Panc1 (cell line): Measurements from ENCODE around the gene LBH. TPM values are rescaled to one million over a fixed set of nuclear protein-coding genes. Genes with fewer than 3 reads are reported as not detected.

Source experiments
- ATAC-seq: fragments of 200-7000 bp; cut with Tn5 transposase; 2 replicates; pipeline ENCODE4 v1.9.1; 2020; ENCODE audit warnings: mild to moderate bottlenecking, moderate library complexity
- BruUV-seq: library from RNA; stranded (reverse); fragments of 400-500 nt; replicated peaks from 2 replicates; lab custom pipeline; 2021; lab: Mats Ljungman, UMichigan
- CTCF ChIA-PET: fragments of 300-600 bp; sonication (Branson Sonifier 250); formaldehyde crosslinking; loops from one replicate; lab custom pipeline; 2022; ENCODE audit warnings: antibody characterized with exemption; lab: Charles Lee
- POLR2A ChIA-PET: fragments of 300-600 bp; sonication (Branson Sonifier 250); formaldehyde crosslinking; loops from one replicate; lab custom pipeline; 2022; ENCODE audit warnings: antibody characterized with exemption; lab: Charles Lee
- DNase-seq: peaks from one replicate; pipeline ENCODE4 v3.0.0-alpha.2; 2010; ENCODE audit warnings: low read depth, low spot score
- H3K27ac ChIP-seq: 2 replicates; pipeline ENCODE4 v1.5.1; 2011; ENCODE audit warnings: mild to moderate bottlenecking, low read length, inconsistent platforms
- H3K27me3 ChIP-seq: fragments of 200-500 bp; sonication (Bioruptor generic); 2 replicates; pipeline ENCODE4 v1.6.0; 2014; ENCODE audit warnings: low read length, inconsistent platforms; ENCODE audit not compliant: control insufficient read depth, insufficient read depth
- H3K36me3 ChIP-seq: fragments of 200-500 bp; sonication (Bioruptor generic); 2 replicates; pipeline ENCODE4 v1.5.1; 2014; ENCODE audit warnings: inconsistent platforms, mild to moderate bottlenecking, low read length, moderate library complexity; ENCODE audit not compliant: control insufficient read depth, insufficient read depth
- H3K4me1 ChIP-seq: 2 replicates; pipeline ENCODE4 v1.5.1; 2011; ENCODE audit warnings: inconsistent platforms, mild to moderate bottlenecking, low read length, moderate library complexity; ENCODE audit not compliant: control insufficient read depth, insufficient read depth
- H3K4me3 ChIP-seq, 2 experiments: 2 replicates each; pipeline ENCODE4 v1.5.1; 2011 to 2012; ENCODE audit warnings: low read depth in 2 of 2, low read length in 2 of 2, mild to moderate bottlenecking in 2 of 2, inconsistent platforms in 1 of 2, moderate library complexity in 1 of 2
- H3K9me3 ChIP-seq: fragments of 200-500 bp; sonication (Bioruptor generic); 2 replicates; pipeline ENCODE4 v1.5.1; 2014; ENCODE audit warnings: low read depth, mild to moderate bottlenecking, inconsistent platforms, low read length, moderate library complexity; ENCODE audit not compliant: control insufficient read depth, insufficient read depth
- CTCF ChIP-seq: fragments of 450-650 bp; IDR thresholded peaks from 2 replicates; pipeline ENCODE4 v1.5.1; 2017; ENCODE audit warnings: mild to moderate bottlenecking
- POLR2AphosphoS5 ChIP-seq: IDR thresholded peaks from 2 replicates; pipeline ENCODE4 v1.6.1; 2012; ENCODE audit warnings: mild to moderate bottlenecking, low read depth, low read length, moderate library complexity
- REST ChIP-seq, 2 experiments: IDR thresholded peaks; 2 replicates each; pipeline ENCODE4 v1.6.1; 2011 to 2012; ENCODE audit warnings: low read depth in 2 of 2, control low read depth in 1 of 2, low read length in 1 of 2, mild to moderate bottlenecking in 1 of 2, moderate library complexity in 1 of 2; ENCODE audit not compliant: insufficient read depth in 1 of 2
- SIN3A ChIP-seq: IDR thresholded peaks from 2 replicates; pipeline ENCODE4 v1.6.1; 2012; ENCODE audit warnings: low read depth, mild to moderate bottlenecking, low read length, moderate library complexity, borderline replicate concordance; ENCODE audit not compliant: insufficient read depth
- TCF7L2 ChIP-seq: IDR thresholded peaks from 2 replicates; pipeline ENCODE4 v1.6.1; 2011; ENCODE audit warnings: mild to moderate bottlenecking, low read depth, low read length, inconsistent platforms
- in situ Hi-C: cut with HindIII; loops from 2 replicates; pipeline ENCODE4 v1.10.0; 2016; ENCODE audit warnings: low sequenced_read_pairs, low pct_unique_long_range_greater_than_20kb
- intact Hi-C: fragments of 100-400 bp; cut with micrococcal nuclease; formaldehyde crosslinking; loops from one replicate; pipeline ENCODE4 v1.10.0; 2022; ENCODE audit not compliant: unreplicated experiment
- total RNA-seq: library from RNA; stranded (reverse); gene quantifications from one replicate; pipeline ENCODE4 v1.2.1, GENCODE V29; 2021; ENCODE audit not compliant: unreplicated experiment

LBH gene
- total RNA-seq, 1 experiment from 2014 or later = 2.2 TPM

- POLR2A ChIA-PET = no interaction called here
- CTCF ChIA-PET = no interaction called here
- no TSS peak for BruUV-seq
- DNase-seq (no peak), ATAC-seq (no peak)
- intact Hi-C loops = no loop called here
- Histone ChIP-seq H3K27me3 (no peaks in the 10 kb centered on the region), H3K4me3 (no peak overlapping the region), H3K9me3 (no peaks in the 10 kb centered on the region), H3K36me3 (no peaks in the 10 kb centered on the region), H3K27ac (no peak overlapping the region), H3K4me1 (no peaks in the 10 kb centered on the region)
- TF ChIP-seq SIN3A (no peak), TCF7L2 (no peak), POLR2AphosphoS5 (no peak), CTCF (no peak), REST (IDR thresholded peaks at IDR 0.05; ENCODE audit: insufficient read depth in 1 of 2, low read depth in 2 of 2, low read length in 1 of 2) (no peak)
- in situ Hi-C loops = no loop called here
These were observed 45.1 kb downstream of the LBH start for GRCh38 chr2:30276455-30276911.

GRCh38 chr2:30277582-30277981, 46.2 kb downstream of the LBH start:
- ChIA-PET CTCF (no interaction called here), POLR2A (no interaction called here)
- in situ Hi-C loops = no loop called here

More at GRCh38 chr2:30277582-30277981, 46.2 kb downstream of the LBH start:
- H3K27me3 ChIP-seq = no peaks in the 10 kb centered on the region
- intact Hi-C loops = no loop called here
- H3K9me3 ChIP-seq = no peaks in the 10 kb centered on the region
- TF ChIP-seq TCF7L2 (no peak), CTCF (no peak), REST (IDR thresholded peaks at IDR 0.05; ENCODE audit: insufficient read depth in 1 of 2, low read depth in 2 of 2, low read length in 1 of 2) (no peak), POLR2AphosphoS5 (no peak), SIN3A (no peak)
- no peaks in the 10 kb centered on the region for H3K4me1 ChIP-seq
- DNase-seq (no peak), ATAC-seq (no peak)
- H3K36me3 ChIP-seq = no peaks in the 10 kb centered on the region
- BruUV-seq = no TSS peak
- H3K4me3 ChIP-seq = no peak overlapping the region
- no peak overlapping the region for H3K27ac ChIP-seq
